ENCODE data around the gene PTPRQ. TPM values are rescaled to one million over a fixed set of nuclear protein-coding genes. Genes with fewer than 3 reads are reported as not detected.

The PTPRQ gene
- total RNA-seq, 2 donors from 2014 or later = 2.3 to 2.4 TPM

DNA sequence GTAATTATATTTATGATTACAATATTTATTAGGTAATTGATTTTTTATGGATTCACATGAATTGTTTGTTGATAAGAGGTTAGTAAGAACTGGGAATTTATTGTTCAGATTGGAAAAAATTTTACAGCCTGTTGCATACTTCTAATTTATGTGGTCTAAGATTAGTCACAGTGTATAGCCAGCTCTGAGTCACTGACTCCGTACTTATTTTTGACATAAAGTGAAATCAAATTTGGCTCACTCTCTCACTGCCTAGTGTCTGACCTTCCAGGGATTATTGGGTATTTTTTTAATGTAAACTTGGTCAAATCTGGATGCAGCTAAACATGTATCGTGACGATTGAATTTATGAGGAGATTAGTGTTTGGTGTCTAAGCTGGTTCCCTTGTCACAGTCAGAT lies 109.3 kb downstream of the PTPRQ start:
- Histone ChIP-seq H3K27ac (no peak overlapping the region), H3K9me3 (no peaks in the 10 kb centered on the region), H3K4me1 (ENCODE audit: control insufficient read depth in 1 of 2, low read depth in 2 of 2) (peaks cover 8 to 34% of the 10 kb centered on the region in 2 donors), H3K4me3 (no peak overlapping the region), H3K27me3 (replicated peaks; ENCODE audit: insufficient read depth) (no peaks in the 10 kb centered on the region), H3K36me3 (no peaks in the 10 kb centered on the region)
- DNase-seq (ENCODE audit: low spot score) (no peak), ATAC-seq (ENCODE audit: insufficient number of reproducible peaks, low FRiP score, low read depth) (no peak)
- TF ChIP-seq, protein P1, sequence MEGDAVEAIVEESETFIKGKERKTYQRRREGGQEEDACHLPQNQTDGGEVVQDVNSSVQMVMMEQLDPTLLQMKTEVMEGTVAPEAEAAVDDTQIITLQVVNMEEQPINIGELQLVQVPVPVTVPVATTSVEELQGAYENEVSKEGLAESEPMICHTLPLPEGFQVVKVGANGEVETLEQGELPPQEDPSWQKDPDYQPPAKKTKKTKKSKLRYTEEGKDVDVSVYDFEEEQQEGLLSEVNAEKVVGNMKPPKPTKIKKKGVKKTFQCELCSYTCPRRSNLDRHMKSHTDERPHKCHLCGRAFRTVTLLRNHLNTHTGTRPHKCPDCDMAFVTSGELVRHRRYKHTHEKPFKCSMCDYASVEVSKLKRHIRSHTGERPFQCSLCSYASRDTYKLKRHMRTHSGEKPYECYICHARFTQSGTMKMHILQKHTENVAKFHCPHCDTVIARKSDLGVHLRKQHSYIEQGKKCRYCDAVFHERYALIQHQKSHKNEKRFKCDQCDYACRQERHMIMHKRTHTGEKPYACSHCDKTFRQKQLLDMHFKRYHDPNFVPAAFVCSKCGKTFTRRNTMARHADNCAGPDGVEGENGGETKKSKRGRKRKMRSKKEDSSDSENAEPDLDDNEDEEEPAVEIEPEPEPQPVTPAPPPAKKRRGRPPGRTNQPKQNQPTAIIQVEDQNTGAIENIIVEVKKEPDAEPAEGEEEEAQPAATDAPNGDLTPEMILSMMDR (IDR thresholded peaks at IDR 0.05) = no peak

DNA sequence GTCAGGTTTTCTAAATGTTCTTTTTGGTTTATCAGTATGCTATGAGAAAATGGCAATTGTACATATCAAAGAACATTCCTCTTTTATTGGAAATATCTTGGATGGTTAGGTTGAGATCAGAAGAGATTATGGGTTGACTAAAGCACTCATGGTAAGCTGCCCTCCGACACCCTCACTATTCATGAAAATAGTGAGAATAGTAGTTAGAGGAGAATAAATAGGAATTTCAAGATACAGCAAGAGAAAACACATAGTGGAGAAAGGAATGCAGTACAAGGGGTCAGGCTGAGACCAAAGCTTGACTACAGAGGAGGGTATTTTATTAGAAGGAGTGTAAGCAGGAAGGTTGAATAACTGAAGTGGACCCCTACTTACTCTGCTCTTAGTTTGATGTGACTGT lies 112.5 kb downstream of the PTPRQ start:
- Histone ChIP-seq H3K27ac (peak overlapping the region; percentile 7 to 40), H3K27me3 (replicated peaks; ENCODE audit: insufficient read depth) (no peaks in the 10 kb centered on the region), H3K9me3 (no peaks in the 10 kb centered on the region), H3K36me3 (no peaks in the 10 kb centered on the region), H3K4me3 (no peak overlapping the region), H3K4me1 (ENCODE audit: control insufficient read depth in 1 of 2, low read depth in 2 of 2) (peaks cover 4 to 31% of the 10 kb centered on the region in 2 donors)
- ATAC-seq (ENCODE audit: insufficient number of reproducible peaks, low FRiP score, low read depth) (no peak), DNase-seq (ENCODE audit: low spot score) (no peak)
- TF ChIP-seq, protein P1 (IDR thresholded peaks at IDR 0.05) = no peak

DNA sequence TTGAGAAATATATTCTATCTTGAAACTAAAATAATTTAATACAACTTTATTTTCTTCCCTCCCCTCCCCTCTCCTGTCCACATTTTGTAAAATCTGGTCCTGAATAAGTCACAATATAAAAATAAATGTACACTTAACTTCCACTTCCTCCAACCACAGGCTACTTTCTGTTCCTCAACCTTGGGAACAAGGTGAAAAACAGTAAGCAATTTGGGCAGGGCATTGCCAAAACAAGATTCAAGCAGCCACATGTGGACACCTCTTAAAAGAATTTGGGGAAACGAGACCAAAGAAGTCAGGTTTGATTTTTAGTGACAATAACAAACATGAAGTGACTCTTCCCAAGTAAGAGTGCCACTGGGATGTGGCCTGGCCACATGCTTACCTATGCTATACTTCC lies 115.7 kb downstream of the PTPRQ start:
- no peak for ATAC-seq (ENCODE audit: insufficient number of reproducible peaks, low FRiP score, low read depth)

DNA sequence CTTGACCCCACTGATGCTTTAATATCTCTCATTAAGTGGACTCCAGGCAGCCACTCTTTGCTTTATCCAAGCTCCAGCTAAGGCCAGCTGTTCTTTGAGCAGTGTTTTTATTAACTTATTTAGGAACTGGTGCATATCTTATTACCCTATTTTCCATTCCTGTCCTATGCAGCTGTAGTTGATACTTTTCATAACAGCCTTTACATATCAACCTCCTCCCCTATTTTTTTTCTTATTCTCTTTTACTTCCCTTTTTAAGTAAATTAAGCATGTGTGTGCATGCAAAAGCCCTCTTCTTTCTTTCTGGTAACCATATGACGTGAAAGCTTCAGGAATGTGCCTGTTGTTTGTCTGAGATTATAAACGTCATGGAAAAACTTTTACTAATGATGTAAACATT lies 121.2 kb downstream of the PTPRQ start:
- H3K36me3 ChIP-seq = no peaks in the 10 kb centered on the region
- no peak overlapping the region for H3K4me3 ChIP-seq
- H3K9me3 ChIP-seq = no peaks in the 10 kb centered on the region
- no peak overlapping the region for H3K27ac ChIP-seq
- TF ChIP-seq, protein P1 (IDR thresholded peaks at IDR 0.05) = no peak
- H3K27me3 ChIP-seq (replicated peaks; ENCODE audit: insufficient read depth) = no peaks in the 10 kb centered on the region
- no peaks in the 10 kb centered on the region for H3K4me1 ChIP-seq (ENCODE audit: control insufficient read depth in 1 of 2, low read depth in 2 of 2)
- ATAC-seq (ENCODE audit: insufficient number of reproducible peaks, low FRiP score, low read depth) = no peak
- no peak for DNase-seq (ENCODE audit: low spot score)

More for the DNA sequence above, 115.7 kb downstream of the PTPRQ start:
- DNase-seq (ENCODE audit: low spot score) = no peak
- TF ChIP-seq, protein P1 (IDR thresholded peaks at IDR 0.05) = no peak
- no peaks in the 10 kb centered on the region for H3K36me3 ChIP-seq
- peaks cover 3 to 13% of the 10 kb centered on the region in 2 donors for H3K4me1 ChIP-seq (ENCODE audit: control insufficient read depth in 1 of 2, low read depth in 2 of 2)
- no peaks in the 10 kb centered on the region for H3K9me3 ChIP-seq
- no peaks in the 10 kb centered on the region for H3K27me3 ChIP-seq (replicated peaks; ENCODE audit: insufficient read depth)
- H3K27ac ChIP-seq = no peak overlapping the region
- H3K4me3 ChIP-seq = no peak overlapping the region

DNA sequence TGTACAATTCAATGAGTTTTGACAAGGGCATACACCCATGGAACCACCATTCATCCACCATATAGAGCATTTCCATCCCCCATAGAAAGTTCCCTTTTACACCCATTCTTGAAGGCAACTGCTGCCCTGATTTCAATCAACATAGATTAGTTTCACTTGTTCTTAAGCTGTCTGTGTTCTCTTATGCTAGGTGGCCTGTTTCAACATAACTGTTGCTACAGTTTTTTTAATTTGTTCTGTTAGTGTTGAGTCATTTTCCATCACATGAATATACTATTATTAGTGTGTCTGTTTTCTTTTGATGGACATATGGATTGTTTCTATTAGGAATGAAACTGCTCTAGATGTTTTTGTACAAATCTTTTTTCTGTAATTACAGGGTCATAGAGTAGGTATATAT lies 123.4 kb downstream of the PTPRQ start:
- no peaks in the 10 kb centered on the region for H3K36me3 ChIP-seq
- no peak overlapping the region for H3K27ac ChIP-seq
- no peaks in the 10 kb centered on the region for H3K27me3 ChIP-seq (replicated peaks; ENCODE audit: insufficient read depth)
- ATAC-seq (ENCODE audit: insufficient number of reproducible peaks, low FRiP score, low read depth) (no peak), DNase-seq (ENCODE audit: low spot score) (no peak)
- H3K9me3 ChIP-seq = no peaks in the 10 kb centered on the region
- TF ChIP-seq, protein P1 (IDR thresholded peaks at IDR 0.05) = no peak
- no peaks in the 10 kb centered on the region for H3K4me1 ChIP-seq (ENCODE audit: control insufficient read depth in 1 of 2, low read depth in 2 of 2)
- H3K4me3 ChIP-seq = no peak overlapping the region
